ENCODE measurements around the gene UBE3A.

The UBE3A gene

DNA sequence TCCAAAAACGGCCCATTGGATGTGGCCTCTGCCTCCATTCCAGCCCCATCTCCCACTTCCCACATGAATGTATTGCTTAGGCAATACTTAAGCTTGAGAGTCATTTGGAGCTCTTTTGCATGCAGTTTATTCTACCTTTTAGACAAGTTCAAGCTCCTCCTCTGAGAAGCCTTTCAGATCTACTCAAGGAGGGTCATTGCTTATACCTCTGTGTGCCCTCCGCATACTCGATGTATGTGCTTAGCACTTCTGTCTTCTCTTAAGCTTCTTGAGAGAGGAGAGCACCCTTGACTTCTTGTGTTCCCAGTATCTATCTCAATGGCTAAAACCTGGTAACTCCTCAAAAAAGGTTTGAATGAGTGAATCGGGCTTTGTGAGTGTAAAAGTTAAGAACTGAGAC lies 6.6 kb upstream of the UBE3A start:
- TF ChIP-seq, protein P1, sequence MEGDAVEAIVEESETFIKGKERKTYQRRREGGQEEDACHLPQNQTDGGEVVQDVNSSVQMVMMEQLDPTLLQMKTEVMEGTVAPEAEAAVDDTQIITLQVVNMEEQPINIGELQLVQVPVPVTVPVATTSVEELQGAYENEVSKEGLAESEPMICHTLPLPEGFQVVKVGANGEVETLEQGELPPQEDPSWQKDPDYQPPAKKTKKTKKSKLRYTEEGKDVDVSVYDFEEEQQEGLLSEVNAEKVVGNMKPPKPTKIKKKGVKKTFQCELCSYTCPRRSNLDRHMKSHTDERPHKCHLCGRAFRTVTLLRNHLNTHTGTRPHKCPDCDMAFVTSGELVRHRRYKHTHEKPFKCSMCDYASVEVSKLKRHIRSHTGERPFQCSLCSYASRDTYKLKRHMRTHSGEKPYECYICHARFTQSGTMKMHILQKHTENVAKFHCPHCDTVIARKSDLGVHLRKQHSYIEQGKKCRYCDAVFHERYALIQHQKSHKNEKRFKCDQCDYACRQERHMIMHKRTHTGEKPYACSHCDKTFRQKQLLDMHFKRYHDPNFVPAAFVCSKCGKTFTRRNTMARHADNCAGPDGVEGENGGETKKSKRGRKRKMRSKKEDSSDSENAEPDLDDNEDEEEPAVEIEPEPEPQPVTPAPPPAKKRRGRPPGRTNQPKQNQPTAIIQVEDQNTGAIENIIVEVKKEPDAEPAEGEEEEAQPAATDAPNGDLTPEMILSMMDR (conservative IDR thresholded peaks at IDR 0.05; ENCODE audit: low read depth): no peak
- no peak overlapping the region for H3K27ac ChIP-seq
- no peak for DNase-seq (ENCODE audit: low spot score)
- ChIA-PET POLR2A (ENCODE audit: low non-redundant PET) (no interaction called here), CTCF (no interaction called here)

DNA sequence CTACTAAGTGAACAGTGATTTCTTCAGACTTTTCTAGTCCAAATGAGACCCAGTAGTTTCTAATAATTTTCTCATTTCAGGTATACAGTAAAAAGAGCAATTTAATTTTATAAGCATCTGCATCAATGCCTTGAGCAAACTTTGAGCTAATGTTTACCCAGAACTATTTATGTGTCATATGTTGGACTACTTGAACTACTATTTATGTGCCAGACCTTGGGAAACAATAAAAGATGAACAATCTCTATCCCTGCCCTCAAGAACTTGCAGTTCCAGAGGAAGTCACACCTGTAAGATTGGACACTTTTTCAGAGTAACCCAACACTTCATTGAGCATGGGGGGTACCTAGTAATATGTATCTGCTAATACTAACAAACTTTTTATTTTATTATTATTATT lies 2.3 kb upstream of the UBE3A start:
- no peak for DNase-seq (ENCODE audit: low spot score)
- TF ChIP-seq, protein P1 (conservative IDR thresholded peaks at IDR 0.05; ENCODE audit: low read depth): no peak
- ChIA-PET CTCF (no interaction called here), POLR2A (ENCODE audit: low non-redundant PET) (no interaction called here)
- no peak overlapping the region for H3K27ac ChIP-seq

DNA sequence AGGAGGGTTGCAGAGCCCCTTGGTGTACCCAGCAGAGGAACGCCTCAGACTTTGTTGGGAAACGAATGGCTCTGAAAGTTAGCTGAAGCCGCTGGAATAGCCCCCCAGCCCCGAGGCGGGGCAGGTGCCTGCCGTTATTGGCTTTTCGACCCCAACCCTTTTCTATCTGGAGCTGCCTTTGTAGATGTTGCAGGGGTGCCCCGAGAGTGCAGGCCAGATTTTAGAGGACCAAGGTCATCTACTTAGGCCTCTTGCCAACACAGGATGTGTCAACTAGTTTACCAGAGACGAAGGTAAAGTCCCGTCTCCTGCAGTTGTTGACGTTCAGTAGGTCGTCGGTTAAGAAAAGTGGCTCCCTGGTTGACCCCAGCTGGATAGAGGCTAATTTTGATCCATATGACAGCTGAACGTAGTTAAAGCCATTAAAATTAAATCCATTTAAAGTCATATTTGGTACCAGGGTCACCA lies 579 bp upstream of the UBE3A start:
- DNase-seq (ENCODE audit: low spot score): peak; percentile 18
- TF ChIP-seq, protein P1 (conservative IDR thresholded peaks at IDR 0.05; ENCODE audit: low read depth): no peak
- ChIA-PET CTCF (interaction anchor here (0.7 kb wide), 1 partner anchor 21 kb away, joined by 5 read pairs; no protein-coding TSS in a partner anchor), POLR2A (ENCODE audit: low non-redundant PET) (interaction anchor here (0.7 kb wide), 1 partner anchor 60 kb away, joined by 3 read pairs; no protein-coding TSS in a partner anchor)
- peak overlapping the region; percentile 92 for H3K27ac ChIP-seq

DNA sequence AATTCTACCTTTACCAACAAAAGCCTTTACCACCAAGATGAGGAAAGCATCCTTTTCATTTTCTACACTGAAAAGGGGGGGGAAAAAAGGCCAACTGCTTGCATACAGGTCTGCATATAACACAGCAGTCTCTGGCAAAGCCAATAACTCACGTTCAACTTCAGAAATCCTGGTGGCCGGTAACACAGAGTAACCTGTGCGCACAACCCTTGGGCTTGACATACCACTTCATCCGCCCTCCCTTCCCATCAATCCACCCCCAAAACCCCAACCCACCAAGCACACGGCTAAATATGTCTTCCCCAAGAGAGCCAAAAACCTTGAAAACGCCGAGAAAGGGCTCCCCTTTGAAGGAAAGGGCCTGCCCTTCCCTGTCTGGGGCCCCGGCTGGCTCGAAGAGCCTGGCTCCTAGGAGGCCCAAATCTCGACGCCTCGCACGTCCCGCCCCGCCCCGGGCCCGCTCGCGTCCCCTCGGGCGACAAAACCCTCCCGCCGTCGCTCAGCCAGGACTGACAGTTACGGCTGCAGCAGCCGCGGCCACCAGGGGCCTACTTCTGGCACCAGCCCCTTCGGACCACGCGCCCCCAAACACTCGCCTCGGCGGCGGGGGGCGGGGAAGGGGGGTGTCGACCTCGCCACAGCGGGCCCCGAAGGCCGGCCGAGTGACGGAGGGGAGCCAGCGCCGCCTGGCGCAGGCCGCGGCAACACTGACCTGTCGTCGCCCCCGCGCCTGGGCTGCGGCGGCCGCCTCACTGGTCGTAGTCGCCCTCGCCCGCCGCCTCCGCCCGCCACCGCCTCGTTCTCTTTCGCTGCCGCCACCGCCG lies 835 bp downstream of the UBE3A start:
- H3K27ac ChIP-seq: peak overlapping the region; percentile 92
- TF ChIP-seq, protein P1 (conservative IDR thresholded peaks at IDR 0.05; ENCODE audit: low read depth): peak; percentile 69
- ChIA-PET POLR2A (ENCODE audit: low non-redundant PET) (no interaction called here), CTCF (interaction anchor here (0.7 kb wide), 1 partner anchor 1342 kb away, joined by 4 read pairs; no protein-coding TSS in a partner anchor)
- peak; percentile 26 for DNase-seq (ENCODE audit: low spot score)

DNA sequence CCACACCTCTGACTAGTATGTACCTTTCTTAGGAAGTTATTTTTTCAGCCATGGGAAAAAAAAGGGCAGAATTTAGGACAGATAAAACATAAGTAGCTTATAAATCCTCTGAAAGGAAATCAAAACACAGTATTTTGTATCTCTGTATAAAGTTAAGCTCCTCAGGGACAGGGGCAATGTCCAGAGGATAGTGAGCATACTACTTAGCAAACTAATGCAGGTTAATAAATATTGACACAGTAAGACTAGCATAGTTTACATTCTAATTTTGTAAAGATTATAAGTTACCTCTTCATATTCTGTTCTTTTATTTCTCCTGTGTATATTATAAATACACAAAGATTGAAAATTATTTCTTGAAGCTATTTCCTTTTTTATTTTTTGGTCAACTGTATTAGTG lies 2.1 kb downstream of the UBE3A start:
- CTCF ChIA-PET: interaction anchor here (0.5 kb wide), 1 partner anchor 88 kb away, joined by 4 read pairs; no protein-coding TSS in a partner anchor
- DNase-seq (ENCODE audit: low spot score): no peak
- TF ChIP-seq, protein P1 (conservative IDR thresholded peaks at IDR 0.05; ENCODE audit: low read depth): no peak
- H3K27ac ChIP-seq: no peak overlapping the region
- POLR2A ChIA-PET (ENCODE audit: low non-redundant PET): no interaction called here

DNA sequence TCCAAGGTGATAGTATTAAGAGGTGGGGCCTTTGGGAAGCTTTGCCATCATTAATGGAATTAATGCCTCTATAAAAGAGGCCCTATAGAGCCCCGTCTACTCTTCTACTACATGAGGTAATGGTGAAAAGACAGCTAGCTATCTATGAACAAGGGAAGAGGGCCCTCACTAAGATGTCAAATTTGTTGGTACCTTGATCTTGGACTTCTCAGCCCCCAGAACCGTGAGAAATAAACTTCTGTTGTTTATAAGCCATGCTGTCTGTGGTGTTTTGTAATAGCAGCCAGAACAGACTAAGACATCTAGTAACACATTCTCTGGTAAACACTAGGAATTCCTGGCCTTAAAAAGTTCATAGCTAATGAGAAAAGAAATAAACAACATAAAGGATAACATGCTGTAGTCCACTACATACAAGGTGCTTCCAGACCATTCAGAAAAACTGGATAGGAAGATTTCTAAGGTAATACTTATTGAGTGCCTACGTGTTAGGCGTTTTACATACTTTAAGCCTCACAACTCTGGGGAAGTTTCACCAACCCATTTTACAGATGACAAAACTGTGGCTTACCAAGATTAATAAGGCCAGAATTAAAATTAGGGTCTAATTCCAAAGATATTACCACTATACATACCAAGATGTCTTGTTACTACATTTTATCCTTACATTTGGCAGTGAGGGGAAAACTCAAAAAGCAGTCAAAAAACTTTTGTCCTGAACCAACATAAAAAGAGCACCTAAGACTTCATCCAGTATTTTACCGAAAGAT lies 3.2 kb downstream of the UBE3A start:
- TF ChIP-seq, protein P1 (conservative IDR thresholded peaks at IDR 0.05; ENCODE audit: low read depth): no peak
- POLR2A ChIA-PET (ENCODE audit: low non-redundant PET): no interaction called here
- no peak overlapping the region for H3K27ac ChIP-seq
- CTCF ChIA-PET: no interaction called here
- DNase-seq (ENCODE audit: low spot score): no peak

Data from RWPE1 (cell line).